HEK293 (cell line): ENCODE results near the gene KIRREL1.

Source experiments
- CTCF ChIP-seq: fragments of 450-650 bp; formaldehyde crosslinking; IDR thresholded peaks from 2 replicates; pipeline ENCODE4 v1.5.1; 2016; ENCODE audit warnings: missing biosample characterization, missing genetic modification characterization
- KLF9 ChIP-seq: fragments of 450-650 bp; formaldehyde crosslinking; IDR thresholded peaks from 2 replicates; pipeline ENCODE4 v1.5.1; 2016; ENCODE audit warnings: missing biosample characterization, missing genetic modification characterization, low read depth
- REST ChIP-seq: fragments of 450-650 bp; formaldehyde crosslinking; IDR thresholded peaks from 2 replicates; pipeline ENCODE4 v1.5.1; 2016; ENCODE audit warnings: missing biosample characterization, missing genetic modification characterization
- ZFP3 ChIP-seq: fragments of 450-650 bp; formaldehyde crosslinking; IDR thresholded peaks from 2 replicates; pipeline ENCODE4 v1.5.1; 2016; ENCODE audit warnings: low read depth, missing biosample characterization, missing genetic modification characterization
- ZNF133 ChIP-seq: fragments of 450-650 bp; formaldehyde crosslinking; IDR thresholded peaks from 2 replicates; pipeline ENCODE4 v1.5.1; 2016; ENCODE audit warnings: missing biosample characterization, missing genetic modification characterization
- ZNF23 ChIP-seq: fragments of 450-650 bp; formaldehyde crosslinking; IDR thresholded peaks from 2 replicates; pipeline ENCODE4 v1.5.1; 2016; ENCODE audit warnings: missing biosample characterization, missing genetic modification characterization, borderline replicate concordance
- ZNF324 ChIP-seq: fragments of 450-650 bp; formaldehyde crosslinking; IDR thresholded peaks from 2 replicates; pipeline ENCODE4 v1.5.1; 2016; ENCODE audit warnings: missing biosample characterization, missing genetic modification characterization
- TF ChIP-seq, protein P1 (sequence below): fragments of 450-650 bp; formaldehyde crosslinking; IDR thresholded peaks from 2 replicates; pipeline ENCODE4 v1.5.1; 2016; ENCODE audit warnings: missing biosample characterization, missing genetic modification characterization, low read depth

GRCh38 chr1:158101455-158101854, 108.0 kb downstream of the KIRREL1 start:
- TF ChIP-seq ZNF23 (tag by site-specific recombination) (no peak), CTCF (tag by site-specific recombination) (no peak), ZNF133 (tag by site-specific recombination) (no peak), ZNF324 (no peak), KLF9 (tag by site-specific recombination) (no peak), ZFP3 (tag by site-specific recombination) (no peak), REST (no peak)
- TF ChIP-seq, protein P1, sequence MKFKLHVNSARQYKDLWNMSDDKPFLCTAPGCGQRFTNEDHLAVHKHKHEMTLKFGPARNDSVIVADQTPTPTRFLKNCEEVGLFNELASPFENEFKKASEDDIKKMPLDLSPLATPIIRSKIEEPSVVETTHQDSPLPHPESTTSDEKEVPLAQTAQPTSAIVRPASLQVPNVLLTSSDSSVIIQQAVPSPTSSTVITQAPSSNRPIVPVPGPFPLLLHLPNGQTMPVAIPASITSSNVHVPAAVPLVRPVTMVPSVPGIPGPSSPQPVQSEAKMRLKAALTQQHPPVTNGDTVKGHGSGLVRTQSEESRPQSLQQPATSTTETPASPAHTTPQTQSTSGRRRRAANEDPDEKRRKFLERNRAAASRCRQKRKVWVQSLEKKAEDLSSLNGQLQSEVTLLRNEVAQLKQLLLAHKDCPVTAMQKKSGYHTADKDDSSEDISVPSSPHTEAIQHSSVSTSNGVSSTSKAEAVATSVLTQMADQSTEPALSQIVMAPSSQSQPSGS (tag by site-specific recombination): no peak
